NB4 (cell line): ENCODE data around the gene CPHXL2.

Experiments
- DNase-seq: peaks from one replicate; pipeline ENCODE4 v3.0.0; 2010; ENCODE audit warnings: low read depth
- H3K4me3 ChIP-seq: one replicate; pipeline ENCODE4 v1.5.1; 2011; ENCODE audit warnings: mild to moderate bottlenecking, low read depth, low read length, moderate library complexity
- CTCF ChIP-seq: IDR thresholded peaks from one replicate; pipeline ENCODE4 v1.5.1; 2012; ENCODE audit warnings: low read depth, low read length
- MAX ChIP-seq: IDR thresholded peaks from 2 replicates; pipeline ENCODE4 v1.6.1; 2011; ENCODE audit warnings: low read depth, low read length
- MYC ChIP-seq: IDR thresholded peaks from 2 replicates; pipeline ENCODE4 v1.6.1; 2011; ENCODE audit warnings: low read depth, low read length
- POLR2A ChIP-seq: IDR thresholded peaks from 2 replicates; pipeline ENCODE4 v1.6.1; 2011; ENCODE audit warnings: mild to moderate bottlenecking; ENCODE audit not compliant: insufficient read length; ENCODE audit errors: extremely low read depth

CPHXL2 gene

GRCh38 chr16:75676909-75677308, at the start of gene CPHXL2:
CPHXL2 (minus strand) TSS chr16:75677009; CDS start chr16:75676999, 10 bp downstream.
- no peak within 1 kb of the TSS for H3K4me3 ChIP-seq
- no peak for DNase-seq
- no peak for TF ChIP-seq MAX
- TF ChIP-seq MYC = no peak
- TF ChIP-seq POLR2A = no peak
- TF ChIP-seq CTCF = no peak

- H3K4me3 ChIP-seq = no peak within 1 kb of the TSS
- TF ChIP-seq POLR2A = no peak
- no peak for TF ChIP-seq MAX
- no peak for TF ChIP-seq CTCF
- TF ChIP-seq MYC = no peak
- DNase-seq = no peak
These were observed 49.6 kb upstream of the CPHXL2 start, which contains the start of gene CPHXL for GRCh38 chr16:75726390-75726789. CPHXL (minus strand) TSS chr16:75726490; CDS start chr16:75726442, 48 bp downstream.

GRCh38 chr16:75718452-75718851, 41.6 kb upstream of the CPHXL2 start:
- TF ChIP-seq POLR2A (no peak), MYC (no peak), MAX (no peak), CTCF (no peak)
- no peak for DNase-seq
- no peak overlapping the region for H3K4me3 ChIP-seq

- no peak for DNase-seq
- TF ChIP-seq MAX (no peak), MYC (no peak), CTCF (no peak), POLR2A (no peak)
- no peak overlapping the region for H3K4me3 ChIP-seq
These were observed 37.9 kb upstream of the CPHXL2 start for GRCh38 chr16:75714661-75715060.

GRCh38 chr16:75710344-75710743, 33.5 kb upstream of the CPHXL2 start:
- H3K4me3 ChIP-seq = no peak overlapping the region
- DNase-seq = no peak
- TF ChIP-seq POLR2A (no peak), MYC (no peak), MAX (no peak), CTCF (no peak)

GRCh38 chr16:75703306-75703705, 26.5 kb upstream of the CPHXL2 start:
- H3K4me3 ChIP-seq = no peak overlapping the region
- no peak for DNase-seq
- TF ChIP-seq CTCF = no peak
